Right lobe of liver (tissue), 4 donors: ENCODE measurements around the gene PRMT3.
"Not testable (repeated sequence)": the region's sequence is repeated elsewhere in the genome, so short reads cannot be mapped to it uniquely, and the experiment has no call there.

ENCODE experiments used
- POLR2A ChIP-seq: fragments of 450-650 bp; IDR thresholded peaks from one replicate; pipeline ENCODE4 v1.6.1; 2017; ENCODE audit warnings: antibody characterized with exemption, mild to moderate bottlenecking
- TF ChIP-seq, protein P1 (sequence below), 4 donors: fragments of 200-600 bp in 3 of 4; fragments of 450-650 bp in 1 of 4; IDR thresholded peaks; one replicate each; pipeline versions ENCODE4 v1.5.1 to v1.8.0; 2016 to 2022; ENCODE audit warnings: antibody characterized with exemption in 4 of 4, mild to moderate bottlenecking in 2 of 4
- donor health status: DM: no; HTN: no; CAD: no.
- donor health status: DM: no; HTN: no; CAD: no.
- donor health status: DM: no; HTN: yes; CAD: no.

GRCh38 chr11:20385996-20386395 lies 1.5 kb upstream of the PRMT3 start:
- TF ChIP-seq POLR2A = not testable (repeated sequence)
- TF ChIP-seq, protein P1, sequence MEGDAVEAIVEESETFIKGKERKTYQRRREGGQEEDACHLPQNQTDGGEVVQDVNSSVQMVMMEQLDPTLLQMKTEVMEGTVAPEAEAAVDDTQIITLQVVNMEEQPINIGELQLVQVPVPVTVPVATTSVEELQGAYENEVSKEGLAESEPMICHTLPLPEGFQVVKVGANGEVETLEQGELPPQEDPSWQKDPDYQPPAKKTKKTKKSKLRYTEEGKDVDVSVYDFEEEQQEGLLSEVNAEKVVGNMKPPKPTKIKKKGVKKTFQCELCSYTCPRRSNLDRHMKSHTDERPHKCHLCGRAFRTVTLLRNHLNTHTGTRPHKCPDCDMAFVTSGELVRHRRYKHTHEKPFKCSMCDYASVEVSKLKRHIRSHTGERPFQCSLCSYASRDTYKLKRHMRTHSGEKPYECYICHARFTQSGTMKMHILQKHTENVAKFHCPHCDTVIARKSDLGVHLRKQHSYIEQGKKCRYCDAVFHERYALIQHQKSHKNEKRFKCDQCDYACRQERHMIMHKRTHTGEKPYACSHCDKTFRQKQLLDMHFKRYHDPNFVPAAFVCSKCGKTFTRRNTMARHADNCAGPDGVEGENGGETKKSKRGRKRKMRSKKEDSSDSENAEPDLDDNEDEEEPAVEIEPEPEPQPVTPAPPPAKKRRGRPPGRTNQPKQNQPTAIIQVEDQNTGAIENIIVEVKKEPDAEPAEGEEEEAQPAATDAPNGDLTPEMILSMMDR (IDR thresholded peaks at IDR 0.05) = not testable (repeated sequence)
